Nephron progenitor cell (in vitro differentiated cells): ENCODE results near the gene KANSL1.
A peak's percentile ranks its signal among the peaks of the same experiment; 100 is the strongest.
"Not testable (repeated sequence)": the region's sequence is repeated elsewhere in the genome, so short reads cannot be mapped to it uniquely, and the experiment has no call there.

ENCODE experiments used
- DNase-seq: peaks from one replicate; pipeline ENCODE4 v3.0.0; 2021
- H3K27ac Mint-ChIP-seq: 2 replicates; pipeline ENCODE4 v1.8.0; 2021; ENCODE audit warnings: mild to moderate bottlenecking, moderate library complexity, mixed read lengths
- H3K27me3 Mint-ChIP-seq: 2 replicates; pipeline ENCODE4 v1.8.0; 2021; ENCODE audit warnings: mild to moderate bottlenecking, low read depth, mixed read lengths; ENCODE audit not compliant: poor library complexity
- H3K36me3 Mint-ChIP-seq: 2 replicates; pipeline ENCODE4 v1.8.0; 2021; ENCODE audit warnings: low read depth, mixed read lengths
- H3K4me1 Mint-ChIP-seq: 2 replicates; pipeline ENCODE4 v1.8.0; 2021; ENCODE audit warnings: mixed read lengths
- H3K4me3 Mint-ChIP-seq: 2 replicates; pipeline ENCODE4 v1.8.0; 2021; ENCODE audit warnings: mild to moderate bottlenecking, moderate library complexity, mixed read lengths
- H3K9me3 Mint-ChIP-seq: 2 replicates; pipeline ENCODE4 v1.8.0; 2021; ENCODE audit warnings: mild to moderate bottlenecking, moderate library complexity, mixed read lengths
- TF ChIP-seq, protein P1 (sequence below): fragments of 200-600 bp; sonication (generic); IDR thresholded peaks from 2 replicates; pipeline ENCODE4 v1.5.0; 2021; ENCODE audit warnings: antibody characterized with exemption

The KANSL1 gene

DNA sequence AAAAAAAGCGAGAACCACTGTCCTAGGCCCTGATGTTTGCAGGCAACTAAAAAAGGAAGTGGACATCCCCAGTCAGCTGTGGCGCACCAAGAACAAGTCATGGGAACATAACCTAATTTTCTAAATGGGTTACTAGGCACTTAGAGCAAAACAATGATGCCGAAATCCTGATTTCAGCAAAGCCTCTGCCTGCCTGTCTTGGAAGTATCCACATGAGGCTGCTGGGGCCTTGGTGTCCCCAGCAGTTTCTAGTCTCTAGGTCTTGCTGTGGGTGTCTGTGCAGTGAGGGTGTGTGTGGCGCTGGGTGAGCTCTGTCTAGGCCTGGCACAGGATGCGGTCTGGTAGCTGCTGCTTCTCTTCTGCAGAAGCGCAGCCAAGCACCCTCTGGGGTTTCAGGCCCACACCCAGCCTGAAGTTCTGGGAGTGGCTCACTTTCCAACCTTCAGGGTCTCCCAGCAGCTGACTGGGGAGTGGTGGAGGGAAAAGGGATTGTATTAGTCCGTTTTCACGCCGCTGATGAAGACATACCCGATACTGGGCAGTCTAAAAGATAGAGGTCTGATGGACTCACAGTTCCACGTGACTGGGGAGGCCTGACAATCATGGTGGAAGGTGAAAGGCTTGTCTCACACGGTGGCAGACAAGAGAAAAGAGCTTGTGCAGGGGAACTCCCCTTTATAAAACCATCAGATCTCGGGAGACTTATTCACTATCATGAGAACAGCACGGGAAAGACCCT, 173.0 kb downstream of the KANSL1 start:
- no peak overlapping the region for H3K4me3 Mint-ChIP-seq
- H3K27ac Mint-ChIP-seq, result peak overlapping the region; percentile 56
- peaks cover 5% of the 10 kb centered on the region for H3K27me3 Mint-ChIP-seq
- peaks cover 26% of the 10 kb centered on the region for H3K36me3 Mint-ChIP-seq
- TF ChIP-seq, protein P1, sequence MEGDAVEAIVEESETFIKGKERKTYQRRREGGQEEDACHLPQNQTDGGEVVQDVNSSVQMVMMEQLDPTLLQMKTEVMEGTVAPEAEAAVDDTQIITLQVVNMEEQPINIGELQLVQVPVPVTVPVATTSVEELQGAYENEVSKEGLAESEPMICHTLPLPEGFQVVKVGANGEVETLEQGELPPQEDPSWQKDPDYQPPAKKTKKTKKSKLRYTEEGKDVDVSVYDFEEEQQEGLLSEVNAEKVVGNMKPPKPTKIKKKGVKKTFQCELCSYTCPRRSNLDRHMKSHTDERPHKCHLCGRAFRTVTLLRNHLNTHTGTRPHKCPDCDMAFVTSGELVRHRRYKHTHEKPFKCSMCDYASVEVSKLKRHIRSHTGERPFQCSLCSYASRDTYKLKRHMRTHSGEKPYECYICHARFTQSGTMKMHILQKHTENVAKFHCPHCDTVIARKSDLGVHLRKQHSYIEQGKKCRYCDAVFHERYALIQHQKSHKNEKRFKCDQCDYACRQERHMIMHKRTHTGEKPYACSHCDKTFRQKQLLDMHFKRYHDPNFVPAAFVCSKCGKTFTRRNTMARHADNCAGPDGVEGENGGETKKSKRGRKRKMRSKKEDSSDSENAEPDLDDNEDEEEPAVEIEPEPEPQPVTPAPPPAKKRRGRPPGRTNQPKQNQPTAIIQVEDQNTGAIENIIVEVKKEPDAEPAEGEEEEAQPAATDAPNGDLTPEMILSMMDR, result no peak
- peaks cover 31% of the 10 kb centered on the region for H3K4me1 Mint-ChIP-seq
- peaks cover 8% of the 10 kb centered on the region for H3K9me3 Mint-ChIP-seq
- DNase-seq, result no peak

DNA sequence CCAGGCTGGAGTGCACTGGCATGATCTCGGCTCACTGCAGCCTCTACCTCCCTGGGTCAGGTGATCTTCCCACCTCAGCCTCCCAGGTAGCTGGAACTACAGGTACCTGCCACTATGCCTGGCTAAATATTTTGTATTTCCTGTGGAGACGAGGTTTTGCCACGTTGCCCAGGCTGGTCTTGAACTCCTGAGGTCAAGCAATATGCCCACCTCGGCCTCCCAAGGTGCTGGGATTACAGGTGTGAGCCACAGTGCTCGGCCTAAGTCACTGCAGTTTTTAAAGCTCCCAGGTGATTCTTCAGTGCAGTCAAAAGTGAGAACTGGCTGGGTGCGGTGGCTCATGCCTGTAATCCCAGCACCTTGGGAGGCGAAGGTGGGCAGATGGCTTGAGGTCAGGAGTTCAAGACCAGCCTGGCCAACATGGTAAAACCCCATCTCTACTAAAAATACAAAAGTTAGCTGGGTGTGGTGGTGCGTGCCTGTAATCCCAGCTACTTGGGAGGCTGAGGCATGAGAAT, 173.8 kb downstream of the KANSL1 start:
- H3K27ac Mint-ChIP-seq, H3K27me3 Mint-ChIP-seq, H3K4me3 Mint-ChIP-seq, DNase-seq, H3K9me3 Mint-ChIP-seq: not testable (repeated sequence)
- H3K4me1 Mint-ChIP-seq, result peaks cover 24% of the 10 kb centered on the region
- peaks cover 25% of the 10 kb centered on the region for H3K36me3 Mint-ChIP-seq

DNA sequence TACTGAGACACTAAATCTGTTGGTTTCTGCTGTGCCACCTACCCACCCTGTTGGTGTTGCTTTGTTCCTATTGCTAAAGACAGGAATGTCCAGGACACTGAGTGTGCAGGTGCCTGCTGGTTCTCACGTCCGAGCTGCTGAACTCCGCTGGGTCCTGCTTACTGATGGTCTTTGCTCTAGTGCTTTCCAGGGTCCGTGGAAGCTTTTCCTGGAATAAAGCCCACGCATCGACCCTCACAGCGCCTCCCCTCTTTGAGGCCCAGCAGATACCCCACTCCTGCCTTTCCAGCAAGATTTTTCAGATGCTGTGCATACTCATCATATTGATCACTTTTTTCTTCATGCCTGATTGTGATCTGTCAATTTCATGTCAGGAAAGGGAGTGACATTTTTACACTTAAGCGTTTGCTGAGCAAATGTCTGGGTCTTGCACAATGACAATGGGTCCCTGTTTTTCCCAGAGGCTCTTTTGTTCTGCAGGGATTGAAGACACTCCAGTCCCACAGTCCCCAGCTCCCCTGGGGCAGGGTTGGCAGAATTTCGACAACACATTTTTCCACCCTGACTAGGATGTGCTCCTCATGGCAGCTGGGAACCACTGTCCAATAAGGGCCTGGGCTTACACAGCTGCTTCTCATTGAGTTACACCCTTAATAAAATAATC, 179.6 kb downstream of the KANSL1 start:
- DNase-seq, result no peak
- TF ChIP-seq, protein P1, result no peak
- peaks cover 3% of the 10 kb centered on the region for H3K9me3 Mint-ChIP-seq
- peaks cover 6% of the 10 kb centered on the region for H3K27me3 Mint-ChIP-seq
- H3K27ac Mint-ChIP-seq, result no peak overlapping the region
- peaks cover 26% of the 10 kb centered on the region for H3K4me1 Mint-ChIP-seq
- H3K36me3 Mint-ChIP-seq, result peaks cover 4% of the 10 kb centered on the region
- H3K4me3 Mint-ChIP-seq, result no peak overlapping the region

DNA sequence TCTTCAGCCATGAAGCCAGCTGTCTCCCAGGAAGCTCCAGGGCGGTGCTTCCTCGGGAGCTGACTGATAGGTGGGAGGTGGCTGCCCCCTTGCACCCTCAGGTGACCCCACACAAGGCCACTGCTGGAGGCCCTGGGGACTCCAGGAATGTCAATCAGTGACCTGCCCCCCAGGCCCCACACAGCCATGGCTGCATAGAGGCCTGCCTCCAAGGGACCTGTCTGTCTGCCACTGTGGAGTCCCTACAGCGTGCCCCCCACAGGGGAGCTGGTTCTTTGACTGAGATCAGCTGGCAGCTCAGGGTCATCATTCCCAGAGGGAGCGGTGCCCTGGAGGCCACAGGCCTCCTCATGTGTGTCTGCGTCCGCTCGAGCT, 180.1 kb downstream of the KANSL1 start:
- no peaks in the 10 kb centered on the region for H3K9me3 Mint-ChIP-seq
- TF ChIP-seq, protein P1, result no peak
- H3K36me3 Mint-ChIP-seq, result no peaks in the 10 kb centered on the region
- no peak overlapping the region for H3K4me3 Mint-ChIP-seq
- H3K4me1 Mint-ChIP-seq, result peaks cover 26% of the 10 kb centered on the region
- peaks cover 7% of the 10 kb centered on the region for H3K27me3 Mint-ChIP-seq
- DNase-seq, result no peak
- no peak overlapping the region for H3K27ac Mint-ChIP-seq

DNA sequence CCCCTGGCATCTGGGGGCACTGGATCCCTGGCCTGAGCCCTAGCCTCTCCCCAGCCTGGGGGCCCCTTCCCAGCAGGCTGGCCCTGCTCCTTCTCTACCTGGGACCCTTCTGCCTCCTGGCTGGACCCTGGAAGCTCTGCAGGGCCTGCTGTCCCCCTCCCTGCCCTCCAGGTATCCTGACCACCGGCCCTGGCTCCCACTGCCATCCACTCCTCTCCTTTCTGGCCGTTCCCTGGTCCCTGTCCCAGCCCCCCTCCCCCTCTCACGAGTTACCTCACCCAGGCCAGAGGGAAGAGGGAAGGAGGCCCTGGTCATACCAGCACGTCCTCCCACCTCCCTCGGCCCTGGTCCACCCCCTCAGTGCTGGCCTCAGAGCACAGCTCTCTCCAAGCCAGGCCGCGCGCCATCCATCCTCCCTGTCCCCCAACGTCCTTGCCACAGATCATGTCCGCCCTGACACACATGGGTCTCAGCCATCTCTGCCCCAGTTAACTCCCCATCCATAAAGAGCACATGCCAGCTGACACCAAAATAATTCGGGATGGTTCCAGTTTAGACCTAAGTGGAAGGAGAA, 180.6 kb downstream of the KANSL1 start:
- Mint-ChIP-seq H3K4me3 (no peak overlapping the region), H3K4me1 (peaks cover 26% of the 10 kb centered on the region), H3K36me3 (no peaks in the 10 kb centered on the region), H3K9me3 (no peaks in the 10 kb centered on the region), H3K27ac (peak overlapping the region; percentile 74), H3K27me3 (peaks cover 9% of the 10 kb centered on the region)
- no peak for DNase-seq
- TF ChIP-seq, protein P1, result no peak

DNA sequence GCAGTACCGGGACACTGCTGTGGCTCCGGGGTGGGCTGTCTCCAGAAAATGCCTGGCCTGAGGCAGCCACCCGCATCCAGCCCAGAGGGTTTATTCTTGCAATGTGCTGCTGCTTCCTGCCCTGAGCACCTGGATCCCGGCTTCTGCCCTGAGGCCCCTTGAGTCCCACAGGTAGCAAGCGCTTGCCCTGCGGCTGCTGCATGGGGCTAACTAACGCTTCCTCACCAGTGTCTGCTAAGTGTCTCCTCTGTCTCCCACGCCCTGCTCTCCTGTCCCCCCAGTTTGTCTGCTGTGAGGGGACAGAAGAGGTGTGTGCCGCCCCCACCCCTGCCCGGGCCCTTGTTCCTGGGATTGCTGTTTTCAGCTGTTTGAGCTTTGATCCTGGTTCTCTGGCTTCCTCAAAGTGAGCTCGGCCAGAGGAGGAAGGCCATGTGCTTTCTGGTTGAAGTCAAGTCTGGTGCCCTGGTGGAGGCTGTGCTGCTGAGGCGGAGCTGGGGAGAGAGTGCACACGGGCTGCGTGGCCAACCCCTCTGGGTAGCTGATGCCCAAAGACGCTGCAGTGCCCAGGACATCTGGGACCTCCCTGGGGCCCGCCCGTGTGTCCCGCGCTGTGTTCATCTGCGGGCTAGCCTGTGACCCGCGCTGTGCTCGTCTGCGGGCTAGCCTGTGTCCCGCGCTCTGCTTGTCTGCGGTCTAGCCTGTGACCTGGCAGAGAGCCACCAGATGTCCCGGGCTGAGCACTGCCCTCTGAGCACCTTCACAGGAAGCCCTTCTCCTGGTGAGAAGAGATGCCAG, 181.3 kb downstream of the KANSL1 start:
- TF ChIP-seq, protein P1, result no peak
- Mint-ChIP-seq H3K27me3 (peaks cover 9% of the 10 kb centered on the region), H3K9me3 (no peaks in the 10 kb centered on the region), H3K27ac (no peak overlapping the region), H3K4me3 (no peak overlapping the region), H3K4me1 (peaks cover 26% of the 10 kb centered on the region), H3K36me3 (no peaks in the 10 kb centered on the region)
- DNase-seq, result no peak
